H1 (cell line): ENCODE results near the gene GID4. TPM values are rescaled to one million over a fixed set of nuclear protein-coding genes. Genes with fewer than 3 reads are reported as not detected.

ENCODE experiments used
- NANOG ChIP-seq: IDR thresholded peaks from 2 replicates; pipeline ENCODE4 v1.6.1; 2011; ENCODE audit warnings: low read length, low read depth, mild to moderate bottlenecking, inconsistent platforms; ENCODE audit not compliant: insufficient read depth, poor library complexity, severe bottlenecking
- polyA plus RNA-seq, 7 experiments: library from polyadenylated mRNA; depleted of rRNA in 3 of 7; stranded (reverse) in 5 of 7; unstranded in 2 of 7; fragments of >200 nt in 5 of 7; fragments of 200-250 nt in 2 of 7; gene quantifications; 1 replicate in 5 of 7; 2 replicates in 1 of 7; 4 replicates in 1 of 7; pipeline versions ENCODE4 v1.2.1 to v1.2.3, GENCODE V29; 2011 to 2013; ENCODE audit warnings: missing spikeins in 2 of 7, mixed read lengths in 2 of 7
- total RNA-seq: library from RNA; stranded (reverse); fragmentation: NEBNext Ultra II Directional; extraction: Animal tissue kit (Norgen Biotek cat#: 25700); gene quantifications from 2 replicates; pipeline ENCODE4 v1.2.1, GENCODE V29; 2021

GID4 gene
- total and polyA plus RNA-seq, 2 of the 8 experiments (the other 6 are each of a cell fraction or from before 2014, with no cell fraction given): 5.6 to 15.0 TPM

- TF ChIP-seq NANOG: no peak
Measured at GRCh38 chr17:18004345-18004744, 34.9 kb upstream of the GID4 start (continued).
